MM.1S (cell line): ENCODE measurements around the gene ARAP2.

Experiments used
- DNase-seq: peaks from one replicate; pipeline ENCODE4 v3.0.0-alpha.2; 2015
- H2AFZ ChIP-seq: fragments of 300-600 bp; sonication (generic); 2 replicates; pipeline ENCODE4 v1.6.0; 2016; ENCODE audit warnings: antibody characterized with exemption, low read length
- H3F3A ChIP-seq: fragments of 300-600 bp; sonication (generic); 2 replicates; pipeline ENCODE4 v1.6.1; 2016; ENCODE audit warnings: mild to moderate bottlenecking, antibody characterized with exemption, low read length, moderate library complexity, mixed read lengths; ENCODE audit not compliant: insufficient read depth
- H3K27ac ChIP-seq: fragments of 300-600 bp; sonication (generic); 2 replicates; pipeline ENCODE4 v1.5.1; 2016; ENCODE audit warnings: mild to moderate bottlenecking, low read length
- H3K27me3 ChIP-seq: fragments of 300-600 bp; sonication (generic); replicated peaks from 2 replicates; pipeline ENCODE4 v1.6.0; 2016; ENCODE audit warnings: low read length; ENCODE audit not compliant: insufficient read depth
- H3K36me3 ChIP-seq: fragments of 300-600 bp; sonication (generic); replicated peaks from 2 replicates; pipeline ENCODE4 v1.6.1; 2016; ENCODE audit warnings: mild to moderate bottlenecking, low read length, mixed read lengths; ENCODE audit not compliant: insufficient read depth
- H3K4me1 ChIP-seq: fragments of 300-600 bp; sonication (generic); 2 replicates; pipeline ENCODE4 v1.6.1; 2016; ENCODE audit warnings: low read length, mixed read lengths
- H3K4me2 ChIP-seq: fragments of 300-600 bp; sonication (generic); 2 replicates; pipeline ENCODE4 v1.6.0; 2016; ENCODE audit warnings: low read depth, low read length
- H3K4me3 ChIP-seq: fragments of 300-600 bp; sonication (generic); 2 replicates; pipeline ENCODE4 v1.5.1; 2016; ENCODE audit warnings: low read length, mixed read lengths
- H3K79me2 ChIP-seq: fragments of 300-600 bp; sonication (generic); 2 replicates; pipeline ENCODE4 v1.6.1; 2016; ENCODE audit warnings: mixed run types, low read length, mixed read lengths
- H3K9ac ChIP-seq: fragments of 300-600 bp; sonication (generic); 2 replicates; pipeline ENCODE4 v1.6.1; 2016; ENCODE audit warnings: low read length, mixed read lengths
- H3K9me2 ChIP-seq: fragments of 300-600 bp; sonication (generic); replicated peaks from 2 replicates; pipeline ENCODE4 v1.6.1; 2016; ENCODE audit warnings: mild to moderate bottlenecking, low read length, mixed read lengths; ENCODE audit not compliant: insufficient read depth
- H3K9me3 ChIP-seq: fragments of 300-600 bp; sonication (generic); replicated peaks from 2 replicates; pipeline ENCODE4 v1.6.1; 2016; ENCODE audit warnings: mild to moderate bottlenecking, low read length, mixed read lengths; ENCODE audit not compliant: insufficient read depth
- H4K20me1 ChIP-seq: fragments of 300-600 bp; sonication (generic); 2 replicates; pipeline ENCODE4 v1.6.1; 2016; ENCODE audit warnings: mild to moderate bottlenecking, low read length, moderate library complexity, mixed read lengths; ENCODE audit not compliant: insufficient read depth
- CTCF ChIP-seq: fragments of 300-600 bp; sonication (generic); IDR thresholded peaks from 2 replicates; pipeline ENCODE4 v1.5.1; 2016; ENCODE audit warnings: antibody characterized with exemption, low read length, mixed read lengths
- EZH2 ChIP-seq: fragments of 300-600 bp; sonication (generic); optimal IDR thresholded peaks from 2 replicates; pipeline ENCODE3; 2017; ENCODE audit warnings: low read depth, mild to moderate bottlenecking, antibody characterized with exemption, low read length, mixed read lengths
- EZH2phosphoT487 ChIP-seq: fragments of 300-600 bp; sonication (generic); IDR thresholded peaks from 2 replicates; pipeline ENCODE4 v1.6.1; 2018; ENCODE audit warnings: antibody characterized with exemption, low read length

ARAP2 gene

GRCh38 chr4:36027203-36027602 is 217.1 kb downstream of the ARAP2 start:
- no peaks in the 10 kb centered on the region for H3K9me2 ChIP-seq
- no peaks in the 10 kb centered on the region for H3F3A ChIP-seq
- TF ChIP-seq CTCF (no peak), EZH2phosphoT487 (no peak), EZH2 (no peak)
- H3K4me1 ChIP-seq: no peaks in the 10 kb centered on the region
- H3K4me3 ChIP-seq: no peak overlapping the region
- no peak overlapping the region for H3K27ac ChIP-seq
- H4K20me1 ChIP-seq: no peaks in the 10 kb centered on the region
- H3K9ac ChIP-seq: no peak overlapping the region
- H3K27me3 ChIP-seq: no peaks in the 10 kb centered on the region
- no peaks in the 10 kb centered on the region for H3K79me2 ChIP-seq
- no peak overlapping the region for H3K4me2 ChIP-seq
- no peak overlapping the region for H2AFZ ChIP-seq
- no peaks in the 10 kb centered on the region for H3K9me3 ChIP-seq
- H3K36me3 ChIP-seq: no peaks in the 10 kb centered on the region
- DNase-seq: no peak

- no peaks in the 10 kb centered on the region for H3F3A ChIP-seq
- no peaks in the 10 kb centered on the region for H3K79me2 ChIP-seq
- H3K4me3 ChIP-seq: no peak overlapping the region
- H3K4me2 ChIP-seq: no peak overlapping the region
- no peaks in the 10 kb centered on the region for H4K20me1 ChIP-seq
- DNase-seq: no peak
- H3K9me3 ChIP-seq: no peaks in the 10 kb centered on the region
- no peaks in the 10 kb centered on the region for H3K9me2 ChIP-seq
- H3K9ac ChIP-seq: no peak overlapping the region
- no peaks in the 10 kb centered on the region for H3K4me1 ChIP-seq
- H3K27ac ChIP-seq: no peak overlapping the region
- no peaks in the 10 kb centered on the region for H3K36me3 ChIP-seq
- TF ChIP-seq CTCF (no peak), EZH2phosphoT487 (no peak), EZH2 (no peak)
- H3K27me3 ChIP-seq: no peaks in the 10 kb centered on the region
- H2AFZ ChIP-seq: no peak overlapping the region
Observed at GRCh38 chr4:36026348-36026880, 217.9 kb downstream of the ARAP2 start.

- DNase-seq: no peak
- no peaks in the 10 kb centered on the region for H3K4me1 ChIP-seq
- TF ChIP-seq CTCF (no peak), EZH2 (no peak), EZH2phosphoT487 (no peak)
- H3K9me3 ChIP-seq: no peaks in the 10 kb centered on the region
- H3K27me3 ChIP-seq: no peaks in the 10 kb centered on the region
- no peak overlapping the region for H3K27ac ChIP-seq
- no peak overlapping the region for H2AFZ ChIP-seq
- no peaks in the 10 kb centered on the region for H3K79me2 ChIP-seq
- no peak overlapping the region for H3K4me3 ChIP-seq
- H3K36me3 ChIP-seq: no peaks in the 10 kb centered on the region
- H3K9me2 ChIP-seq: no peaks in the 10 kb centered on the region
- H4K20me1 ChIP-seq: no peaks in the 10 kb centered on the region
- no peak overlapping the region for H3K9ac ChIP-seq
- H3K4me2 ChIP-seq: no peak overlapping the region
- no peaks in the 10 kb centered on the region for H3F3A ChIP-seq
Observed at GRCh38 chr4:36024901-36025660, 219.2 kb downstream of the ARAP2 start.
